Neural progenitor cell (in vitro differentiated cells): ENCODE data around the gene NDST1.

Experiments
- CTCF ChIP-seq: fragments of 200-600 bp; sonication (generic); IDR thresholded peaks from 2 replicates; pipeline ENCODE4 v1.5.1; 2017; ENCODE audit warnings: antibody characterized with exemption, mild to moderate bottlenecking
- EZH2 ChIP-seq: fragments of 200-600 bp; sonication (generic); IDR thresholded peaks from 2 replicates; pipeline ENCODE4 v1.6.1; 2017; ENCODE audit warnings: antibody characterized with exemption, mild to moderate bottlenecking, moderate library complexity

GRCh38 chr5:150522504-150523414 lies 14.8 kb downstream of the NDST1 start:
- TF ChIP-seq EZH2, result no peak
- no peak for TF ChIP-seq CTCF
